Measurements from ENCODE around the gene ST6GALNAC3.

ST6GALNAC3 gene

GRCh38 chr1:76170513-76170912 is 96.0 kb downstream of the ST6GALNAC3 start:
- Histone ChIP-seq H3K9ac (ENCODE audit: low read depth in 1 of 2, low read length in 2 of 2) (no peak overlapping the region), H3K27me3 (ENCODE audit: control insufficient read depth in 1 of 2, insufficient read depth in 2 of 2, low read length in 2 of 2) (no peaks in the 10 kb centered on the region), H3K36me3 (ENCODE audit: control insufficient read depth in 1 of 2, insufficient read depth in 2 of 2, low read length in 2 of 2) (no peaks in the 10 kb centered on the region), H3K4me1 (ENCODE audit: control insufficient read depth in 1 of 2, insufficient read depth in 2 of 2, low read length in 2 of 2) (no peaks in the 10 kb centered on the region), H3K9me3 (ENCODE audit: control insufficient read depth in 1 of 2, low read length in 2 of 2) (no peaks in the 10 kb centered on the region), H3K27ac (ENCODE audit: low read depth, low read length) (no peak overlapping the region), H3K4me3 (ENCODE audit: low read depth in 1 of 2, low read length in 2 of 2) (no peak overlapping the region)

GRCh38 chr1:76176000-76176399 is 101.5 kb downstream of the ST6GALNAC3 start:
- no peak overlapping the region for H3K9ac ChIP-seq (ENCODE audit: low read depth in 1 of 2, low read length in 2 of 2)
- H3K27ac ChIP-seq (ENCODE audit: low read depth, low read length): no peak overlapping the region
- H3K9me3 ChIP-seq (ENCODE audit: control insufficient read depth in 1 of 2, low read length in 2 of 2): no peaks in the 10 kb centered on the region
- H3K4me3 ChIP-seq (ENCODE audit: low read depth in 1 of 2, low read length in 2 of 2): no peak overlapping the region
- no peaks in the 10 kb centered on the region for H3K36me3 ChIP-seq (ENCODE audit: control insufficient read depth in 1 of 2, insufficient read depth in 2 of 2, low read length in 2 of 2)
- no peaks in the 10 kb centered on the region for H3K4me1 ChIP-seq (ENCODE audit: control insufficient read depth in 1 of 2, insufficient read depth in 2 of 2, low read length in 2 of 2)
- no peaks in the 10 kb centered on the region for H3K27me3 ChIP-seq (ENCODE audit: control insufficient read depth in 1 of 2, insufficient read depth in 2 of 2, low read length in 2 of 2)

GRCh38 chr1:76177615-76178014 is 103.1 kb downstream of the ST6GALNAC3 start:
- H3K36me3 ChIP-seq (ENCODE audit: control insufficient read depth in 1 of 2, insufficient read depth in 2 of 2, low read length in 2 of 2): no peaks in the 10 kb centered on the region
- no peak overlapping the region for H3K4me3 ChIP-seq (ENCODE audit: low read depth in 1 of 2, low read length in 2 of 2)
- H3K9me3 ChIP-seq (ENCODE audit: control insufficient read depth in 1 of 2, low read length in 2 of 2): no peaks in the 10 kb centered on the region
- no peaks in the 10 kb centered on the region for H3K4me1 ChIP-seq (ENCODE audit: control insufficient read depth in 1 of 2, insufficient read depth in 2 of 2, low read length in 2 of 2)
- H3K27ac ChIP-seq (ENCODE audit: low read depth, low read length): no peak overlapping the region
- H3K27me3 ChIP-seq (ENCODE audit: control insufficient read depth in 1 of 2, insufficient read depth in 2 of 2, low read length in 2 of 2): no peaks in the 10 kb centered on the region
- H3K9ac ChIP-seq (ENCODE audit: low read depth in 1 of 2, low read length in 2 of 2): no peak overlapping the region

- Histone ChIP-seq H3K27me3 (ENCODE audit: control insufficient read depth in 1 of 2, insufficient read depth in 2 of 2, low read length in 2 of 2) (no peaks in the 10 kb centered on the region), H3K9ac (ENCODE audit: low read depth in 1 of 2, low read length in 2 of 2) (no peak overlapping the region), H3K36me3 (ENCODE audit: control insufficient read depth in 1 of 2, insufficient read depth in 2 of 2, low read length in 2 of 2) (no peaks in the 10 kb centered on the region), H3K27ac (ENCODE audit: low read depth, low read length) (no peak overlapping the region), H3K4me3 (ENCODE audit: low read depth in 1 of 2, low read length in 2 of 2) (no peak overlapping the region), H3K9me3 (ENCODE audit: control insufficient read depth in 1 of 2, low read length in 2 of 2) (no peaks in the 10 kb centered on the region), H3K4me1 (ENCODE audit: control insufficient read depth in 1 of 2, insufficient read depth in 2 of 2, low read length in 2 of 2) (no peaks in the 10 kb centered on the region)
Measured at GRCh38 chr1:76179219-76179698, 104.7 kb downstream of the ST6GALNAC3 start.

GRCh38 chr1:76185207-76185606 is 110.7 kb downstream of the ST6GALNAC3 start:
- no peaks in the 10 kb centered on the region for H3K4me1 ChIP-seq (ENCODE audit: control insufficient read depth in 1 of 2, insufficient read depth in 2 of 2, low read length in 2 of 2)
- no peaks in the 10 kb centered on the region for H3K27me3 ChIP-seq (ENCODE audit: control insufficient read depth in 1 of 2, insufficient read depth in 2 of 2, low read length in 2 of 2)
- H3K4me3 ChIP-seq (ENCODE audit: low read depth in 1 of 2, low read length in 2 of 2): no peak overlapping the region
- no peaks in the 10 kb centered on the region for H3K36me3 ChIP-seq (ENCODE audit: control insufficient read depth in 1 of 2, insufficient read depth in 2 of 2, low read length in 2 of 2)
- H3K27ac ChIP-seq (ENCODE audit: low read depth, low read length): no peak overlapping the region
- no peaks in the 10 kb centered on the region for H3K9me3 ChIP-seq (ENCODE audit: control insufficient read depth in 1 of 2, low read length in 2 of 2)
- no peak overlapping the region for H3K9ac ChIP-seq (ENCODE audit: low read depth in 1 of 2, low read length in 2 of 2)

GRCh38 chr1:76186554-76187170 is 112.1 kb downstream of the ST6GALNAC3 start:
- Histone ChIP-seq H3K27me3 (ENCODE audit: control insufficient read depth in 1 of 2, insufficient read depth in 2 of 2, low read length in 2 of 2) (no peaks in the 10 kb centered on the region), H3K9me3 (ENCODE audit: control insufficient read depth in 1 of 2, low read length in 2 of 2) (no peaks in the 10 kb centered on the region), H3K36me3 (ENCODE audit: control insufficient read depth in 1 of 2, insufficient read depth in 2 of 2, low read length in 2 of 2) (no peaks in the 10 kb centered on the region), H3K9ac (ENCODE audit: low read depth in 1 of 2, low read length in 2 of 2) (no peak overlapping the region), H3K4me3 (ENCODE audit: low read depth in 1 of 2, low read length in 2 of 2) (no peak overlapping the region), H3K27ac (ENCODE audit: low read depth, low read length) (no peak overlapping the region), H3K4me1 (ENCODE audit: control insufficient read depth in 1 of 2, insufficient read depth in 2 of 2, low read length in 2 of 2) (no peaks in the 10 kb centered on the region)

GRCh38 chr1:76187436-76187835 is 112.9 kb downstream of the ST6GALNAC3 start:
- no peak overlapping the region for H3K9ac ChIP-seq (ENCODE audit: low read depth in 1 of 2, low read length in 2 of 2)
- no peaks in the 10 kb centered on the region for H3K4me1 ChIP-seq (ENCODE audit: control insufficient read depth in 1 of 2, insufficient read depth in 2 of 2, low read length in 2 of 2)
- H3K27ac ChIP-seq (ENCODE audit: low read depth, low read length): no peak overlapping the region
- H3K9me3 ChIP-seq (ENCODE audit: control insufficient read depth in 1 of 2, low read length in 2 of 2): no peaks in the 10 kb centered on the region
- H3K36me3 ChIP-seq (ENCODE audit: control insufficient read depth in 1 of 2, insufficient read depth in 2 of 2, low read length in 2 of 2): no peaks in the 10 kb centered on the region
- H3K4me3 ChIP-seq (ENCODE audit: low read depth in 1 of 2, low read length in 2 of 2): no peak overlapping the region
- H3K27me3 ChIP-seq (ENCODE audit: control insufficient read depth in 1 of 2, insufficient read depth in 2 of 2, low read length in 2 of 2): no peaks in the 10 kb centered on the region

- Histone ChIP-seq H3K9ac (ENCODE audit: low read depth in 1 of 2, low read length in 2 of 2) (no peak overlapping the region), H3K36me3 (ENCODE audit: control insufficient read depth in 1 of 2, insufficient read depth in 2 of 2, low read length in 2 of 2) (no peaks in the 10 kb centered on the region), H3K4me3 (ENCODE audit: low read depth in 1 of 2, low read length in 2 of 2) (no peak overlapping the region), H3K9me3 (ENCODE audit: control insufficient read depth in 1 of 2, low read length in 2 of 2) (no peaks in the 10 kb centered on the region), H3K27ac (ENCODE audit: low read depth, low read length) (no peak overlapping the region), H3K4me1 (ENCODE audit: control insufficient read depth in 1 of 2, insufficient read depth in 2 of 2, low read length in 2 of 2) (no peaks in the 10 kb centered on the region), H3K27me3 (ENCODE audit: control insufficient read depth in 1 of 2, insufficient read depth in 2 of 2, low read length in 2 of 2) (no peaks in the 10 kb centered on the region)
Measured at GRCh38 chr1:76189310-76189709, 114.8 kb downstream of the ST6GALNAC3 start.

- no peak overlapping the region for H3K4me3 ChIP-seq (ENCODE audit: low read depth in 1 of 2, low read length in 2 of 2)
- H3K27me3 ChIP-seq (ENCODE audit: control insufficient read depth in 1 of 2, insufficient read depth in 2 of 2, low read length in 2 of 2): no peaks in the 10 kb centered on the region
- H3K9ac ChIP-seq (ENCODE audit: low read depth in 1 of 2, low read length in 2 of 2): no peak overlapping the region
- H3K9me3 ChIP-seq (ENCODE audit: control insufficient read depth in 1 of 2, low read length in 2 of 2): no peaks in the 10 kb centered on the region
- no peak overlapping the region for H3K27ac ChIP-seq (ENCODE audit: low read depth, low read length)
- no peaks in the 10 kb centered on the region for H3K36me3 ChIP-seq (ENCODE audit: control insufficient read depth in 1 of 2, insufficient read depth in 2 of 2, low read length in 2 of 2)
- no peaks in the 10 kb centered on the region for H3K4me1 ChIP-seq (ENCODE audit: control insufficient read depth in 1 of 2, insufficient read depth in 2 of 2, low read length in 2 of 2)
Measured at GRCh38 chr1:76190749-76191424, 116.3 kb downstream of the ST6GALNAC3 start.

GRCh38 chr1:76191561-76191960 is 117.0 kb downstream of the ST6GALNAC3 start:
- Histone ChIP-seq H3K27ac (ENCODE audit: low read depth, low read length) (no peak overlapping the region), H3K9ac (ENCODE audit: low read depth in 1 of 2, low read length in 2 of 2) (no peak overlapping the region), H3K9me3 (ENCODE audit: control insufficient read depth in 1 of 2, low read length in 2 of 2) (no peaks in the 10 kb centered on the region), H3K36me3 (ENCODE audit: control insufficient read depth in 1 of 2, insufficient read depth in 2 of 2, low read length in 2 of 2) (no peaks in the 10 kb centered on the region), H3K4me1 (ENCODE audit: control insufficient read depth in 1 of 2, insufficient read depth in 2 of 2, low read length in 2 of 2) (no peaks in the 10 kb centered on the region), H3K4me3 (ENCODE audit: low read depth in 1 of 2, low read length in 2 of 2) (no peak overlapping the region), H3K27me3 (ENCODE audit: control insufficient read depth in 1 of 2, insufficient read depth in 2 of 2, low read length in 2 of 2) (no peaks in the 10 kb centered on the region)

All from duodenal mucosa (tissue), 2 donors.